ENCODE data around the gene SHANK2.

DNA sequence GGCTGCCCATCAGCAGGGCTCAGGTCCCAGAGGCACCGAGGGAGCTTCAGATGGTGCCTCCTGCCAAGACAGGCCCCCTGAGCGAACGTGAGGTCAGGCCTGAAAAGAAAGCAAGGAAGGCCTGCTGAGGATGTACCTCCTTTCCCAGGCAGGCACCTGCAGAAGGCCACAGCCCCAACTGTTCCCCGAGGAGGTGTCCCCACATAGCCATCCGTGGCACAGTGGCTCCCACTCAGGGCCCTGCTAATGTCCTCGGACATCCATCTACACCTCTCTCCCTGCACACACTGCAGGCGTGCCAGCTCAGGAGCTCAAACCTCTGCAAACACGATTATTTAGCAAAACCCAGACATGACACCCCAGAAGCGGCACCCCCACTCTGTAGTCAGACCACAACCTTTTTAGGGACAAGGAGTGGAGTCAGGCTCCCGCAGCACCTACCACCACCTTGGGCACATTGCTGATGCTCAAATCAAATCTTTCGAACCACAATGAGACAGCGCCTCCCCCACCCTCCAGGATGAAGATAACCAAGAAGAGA, 36.9 kb downstream of the SHANK2 start:
- TF ChIP-seq, protein P1, sequence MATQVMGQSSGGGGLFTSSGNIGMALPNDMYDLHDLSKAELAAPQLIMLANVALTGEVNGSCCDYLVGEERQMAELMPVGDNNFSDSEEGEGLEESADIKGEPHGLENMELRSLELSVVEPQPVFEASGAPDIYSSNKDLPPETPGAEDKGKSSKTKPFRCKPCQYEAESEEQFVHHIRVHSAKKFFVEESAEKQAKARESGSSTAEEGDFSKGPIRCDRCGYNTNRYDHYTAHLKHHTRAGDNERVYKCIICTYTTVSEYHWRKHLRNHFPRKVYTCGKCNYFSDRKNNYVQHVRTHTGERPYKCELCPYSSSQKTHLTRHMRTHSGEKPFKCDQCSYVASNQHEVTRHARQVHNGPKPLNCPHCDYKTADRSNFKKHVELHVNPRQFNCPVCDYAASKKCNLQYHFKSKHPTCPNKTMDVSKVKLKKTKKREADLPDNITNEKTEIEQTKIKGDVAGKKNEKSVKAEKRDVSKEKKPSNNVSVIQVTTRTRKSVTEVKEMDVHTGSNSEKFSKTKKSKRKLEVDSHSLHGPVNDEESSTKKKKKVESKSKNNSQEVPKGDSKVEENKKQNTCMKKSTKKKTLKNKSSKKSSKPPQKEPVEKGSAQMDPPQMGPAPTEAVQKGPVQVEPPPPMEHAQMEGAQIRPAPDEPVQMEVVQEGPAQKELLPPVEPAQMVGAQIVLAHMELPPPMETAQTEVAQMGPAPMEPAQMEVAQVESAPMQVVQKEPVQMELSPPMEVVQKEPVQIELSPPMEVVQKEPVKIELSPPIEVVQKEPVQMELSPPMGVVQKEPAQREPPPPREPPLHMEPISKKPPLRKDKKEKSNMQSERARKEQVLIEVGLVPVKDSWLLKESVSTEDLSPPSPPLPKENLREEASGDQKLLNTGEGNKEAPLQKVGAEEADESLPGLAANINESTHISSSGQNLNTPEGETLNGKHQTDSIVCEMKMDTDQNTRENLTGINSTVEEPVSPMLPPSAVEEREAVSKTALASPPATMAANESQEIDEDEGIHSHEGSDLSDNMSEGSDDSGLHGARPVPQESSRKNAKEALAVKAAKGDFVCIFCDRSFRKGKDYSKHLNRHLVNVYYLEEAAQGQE (IDR thresholded peaks at IDR 0.05; ENCODE audit: borderline replicate concordance), result no peak
- TF ChIP-seq, protein P2, sequence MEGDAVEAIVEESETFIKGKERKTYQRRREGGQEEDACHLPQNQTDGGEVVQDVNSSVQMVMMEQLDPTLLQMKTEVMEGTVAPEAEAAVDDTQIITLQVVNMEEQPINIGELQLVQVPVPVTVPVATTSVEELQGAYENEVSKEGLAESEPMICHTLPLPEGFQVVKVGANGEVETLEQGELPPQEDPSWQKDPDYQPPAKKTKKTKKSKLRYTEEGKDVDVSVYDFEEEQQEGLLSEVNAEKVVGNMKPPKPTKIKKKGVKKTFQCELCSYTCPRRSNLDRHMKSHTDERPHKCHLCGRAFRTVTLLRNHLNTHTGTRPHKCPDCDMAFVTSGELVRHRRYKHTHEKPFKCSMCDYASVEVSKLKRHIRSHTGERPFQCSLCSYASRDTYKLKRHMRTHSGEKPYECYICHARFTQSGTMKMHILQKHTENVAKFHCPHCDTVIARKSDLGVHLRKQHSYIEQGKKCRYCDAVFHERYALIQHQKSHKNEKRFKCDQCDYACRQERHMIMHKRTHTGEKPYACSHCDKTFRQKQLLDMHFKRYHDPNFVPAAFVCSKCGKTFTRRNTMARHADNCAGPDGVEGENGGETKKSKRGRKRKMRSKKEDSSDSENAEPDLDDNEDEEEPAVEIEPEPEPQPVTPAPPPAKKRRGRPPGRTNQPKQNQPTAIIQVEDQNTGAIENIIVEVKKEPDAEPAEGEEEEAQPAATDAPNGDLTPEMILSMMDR (IDR thresholded peaks at IDR 0.05; ENCODE audit: poor library complexity, severe bottlenecking), result no peak
- no peak for TF ChIP-seq MXI1 (conservative IDR thresholded peaks at IDR 0.05; ENCODE audit: poor library complexity, severe bottlenecking)
- no peak for TF ChIP-seq EZH2 (IDR thresholded peaks at IDR 0.05; ENCODE audit: borderline replicate concordance, insufficient read depth, low read length, poor library complexity, severe bottlenecking)
- TF ChIP-seq RAD21 (conservative IDR thresholded peaks at IDR 0.05), result no peak
- TF ChIP-seq POLR2AphosphoS5 (IDR thresholded peaks at IDR 0.05), result no peak
